Mammary epithelial cell (primary cell): ENCODE measurements around the gene FHIT.

Experiments used
- EZH2 ChIP-seq: IDR thresholded peaks from 2 replicates; pipeline ENCODE4 v1.6.1; 2012; ENCODE audit warnings: low read length, inconsistent platforms, borderline replicate concordance
- TF ChIP-seq, protein P1 (sequence below), 2 donors: IDR thresholded peaks in 1 of 2; conservative IDR thresholded peaks in 1 of 2; 2 replicates each; pipeline ENCODE4 v1.5.1; 2011 to 2012; ENCODE audit warnings: inconsistent platforms in 2 of 2, low read length in 2 of 2, mild to moderate bottlenecking in 2 of 2, control low read depth in 1 of 2, low read depth in 1 of 2; ENCODE audit not compliant: insufficient read depth in 1 of 2; ENCODE audit errors: extremely low read depth in 1 of 2

DNA sequence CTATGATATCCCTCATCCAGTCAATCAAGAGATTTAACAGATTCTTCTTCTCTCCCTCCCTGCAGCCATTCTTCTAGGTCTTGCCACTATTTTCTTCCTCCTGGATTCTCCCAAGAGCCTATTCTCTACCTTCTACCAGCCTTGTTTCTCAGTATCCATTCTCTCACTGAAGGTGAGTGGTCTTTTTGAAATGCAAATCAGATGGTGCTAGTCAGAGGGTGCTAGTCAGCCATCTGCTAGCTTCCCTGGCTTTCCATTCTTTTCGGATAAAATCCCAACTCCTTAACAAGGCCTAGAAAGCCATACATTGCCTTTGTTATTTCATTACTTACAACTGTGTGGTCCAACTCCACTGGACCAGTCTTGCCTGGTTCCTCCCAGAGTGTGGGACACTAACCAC lies 1467.1 kb downstream of the FHIT start:
- TF ChIP-seq, protein P1, sequence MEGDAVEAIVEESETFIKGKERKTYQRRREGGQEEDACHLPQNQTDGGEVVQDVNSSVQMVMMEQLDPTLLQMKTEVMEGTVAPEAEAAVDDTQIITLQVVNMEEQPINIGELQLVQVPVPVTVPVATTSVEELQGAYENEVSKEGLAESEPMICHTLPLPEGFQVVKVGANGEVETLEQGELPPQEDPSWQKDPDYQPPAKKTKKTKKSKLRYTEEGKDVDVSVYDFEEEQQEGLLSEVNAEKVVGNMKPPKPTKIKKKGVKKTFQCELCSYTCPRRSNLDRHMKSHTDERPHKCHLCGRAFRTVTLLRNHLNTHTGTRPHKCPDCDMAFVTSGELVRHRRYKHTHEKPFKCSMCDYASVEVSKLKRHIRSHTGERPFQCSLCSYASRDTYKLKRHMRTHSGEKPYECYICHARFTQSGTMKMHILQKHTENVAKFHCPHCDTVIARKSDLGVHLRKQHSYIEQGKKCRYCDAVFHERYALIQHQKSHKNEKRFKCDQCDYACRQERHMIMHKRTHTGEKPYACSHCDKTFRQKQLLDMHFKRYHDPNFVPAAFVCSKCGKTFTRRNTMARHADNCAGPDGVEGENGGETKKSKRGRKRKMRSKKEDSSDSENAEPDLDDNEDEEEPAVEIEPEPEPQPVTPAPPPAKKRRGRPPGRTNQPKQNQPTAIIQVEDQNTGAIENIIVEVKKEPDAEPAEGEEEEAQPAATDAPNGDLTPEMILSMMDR (conservative IDR thresholded peaks at IDR 0.05 in 1 of 2, IDR thresholded peaks at IDR 0.05 in 1 of 2; ENCODE audit: extremely low read depth in 1 of 2, insufficient read depth in 1 of 2, low read depth in 1 of 2, low read length in 2 of 2) = no peak
- no peak for TF ChIP-seq EZH2
